ENCODE results near the gene MAML2.

The MAML2 gene

GRCh38 chr11:96112192-96113128, 230.5 kb downstream of the MAML2 start:
- no peak for DNase-seq

GRCh38 chr11:96111308-96111707, 231.7 kb downstream of the MAML2 start:
- no peak for DNase-seq

GRCh38 chr11:96110302-96110701, 232.7 kb downstream of the MAML2 start:
- no peak for DNase-seq

- no peak for DNase-seq
Measured at GRCh38 chr11:96109331-96110030, 233.5 kb downstream of the MAML2 start.

- no peak for DNase-seq
Measured at GRCh38 chr11:96107143-96107824, 235.7 kb downstream of the MAML2 start.

- DNase-seq, result no peak
Measured at GRCh38 chr11:96106645-96107044, 236.3 kb downstream of the MAML2 start.

GRCh38 chr11:96105944-96106343, 237.1 kb downstream of the MAML2 start:
- DNase-seq, result no peak

GRCh38 chr11:96105197-96105895, 237.6 kb downstream of the MAML2 start:
- no peak for DNase-seq

GRCh38 chr11:96104496-96104895, 238.5 kb downstream of the MAML2 start:
- no peak for DNase-seq

GRCh38 chr11:96103721-96104120, 239.3 kb downstream of the MAML2 start:
- no peak for DNase-seq

GRCh38 chr11:96103102-96103501, 239.9 kb downstream of the MAML2 start:
- no peak for DNase-seq

GRCh38 chr11:96102664-96103078, 240.3 kb downstream of the MAML2 start:
- DNase-seq, result no peak

- no peak for DNase-seq
Measured at GRCh38 chr11:96101146-96101545, 241.8 kb downstream of the MAML2 start.

- DNase-seq, result no peak
Measured at GRCh38 chr11:96098511-96099241, 244.3 kb downstream of the MAML2 start.

- DNase-seq, result no peak
Measured at GRCh38 chr11:96097844-96098421, 245.1 kb downstream of the MAML2 start.

GRCh38 chr11:96096360-96096759, 246.6 kb downstream of the MAML2 start:
- no peak for DNase-seq

- DNase-seq, result no peak
Measured at GRCh38 chr11:96095884-96096303, 247.1 kb downstream of the MAML2 start.

GRCh38 chr11:96094156-96094555, 248.8 kb downstream of the MAML2 start:
- no peak for DNase-seq

GRCh38 chr11:96092511-96092910, 250.5 kb downstream of the MAML2 start:
- DNase-seq, result no peak

GRCh38 chr11:96091476-96091875, 251.5 kb downstream of the MAML2 start:
- no peak for DNase-seq

- no peak for DNase-seq
Measured at GRCh38 chr11:96090711-96091110, 252.3 kb downstream of the MAML2 start.

GRCh38 chr11:96088914-96089313, 254.1 kb downstream of the MAML2 start:
- DNase-seq, result no peak
